ENCODE measurements around the gene GBF1. TPM values are rescaled to one million over a fixed set of nuclear protein-coding genes. Genes with fewer than 3 reads are reported as not detected.

Gene GBF1
- total and polyA plus RNA-seq, 10 of the 15 experiments (the other 5 are each of a cell fraction or from before 2014, with no cell fraction given) = 0.82 to 42.0 (median 21.8) TPM

DNA sequence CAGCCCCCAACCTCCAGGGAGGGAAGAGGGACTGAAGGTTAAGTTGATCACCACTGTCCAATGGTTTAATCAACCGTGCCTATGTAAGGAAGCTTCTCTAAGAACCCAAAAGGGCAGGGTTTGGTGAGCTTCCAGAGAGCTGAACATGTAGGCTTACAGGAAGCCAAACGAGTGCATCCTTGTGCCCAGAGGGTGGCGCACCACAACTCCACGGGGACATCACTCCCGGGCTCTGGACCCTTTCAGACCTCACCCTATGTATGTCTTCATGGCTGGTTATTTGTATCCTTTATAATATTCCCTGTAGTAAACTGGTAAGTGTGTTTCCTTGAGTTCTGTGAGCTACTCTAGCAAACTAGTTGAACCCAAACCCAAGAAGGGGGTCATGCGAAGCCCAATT, 138.7 kb downstream of the GBF1 start:
- 72% methylated on average over 6 of the region's 6 CpGs for WGBS (ENCODE audit: insufficient coverage, insufficient replicate concordance, low lambda C conversion rate, missing lambda C conversion rate)
- ATAC-seq = peak; percentile 59
- DNase-seq (ENCODE audit: low read depth, low spot score) = no peak
- ChIA-PET CTCF (interaction anchor here (0.6 to 4.3 kb wide), 16 partner anchors 13 to 215 kb away, joined by 3 to 52 read pairs (median 6); partner anchors contain the start of gene NFKB2), RAD21 (ENCODE audit: unreplicated experiment) (interaction anchor here (0.6 to 2.4 kb wide), 9 partner anchors 12 to 215 kb away, joined by 3 to 14 read pairs (median 5); no protein-coding TSS in a partner anchor), POLR2A (interaction anchor here (0.6 to 1.8 kb wide), 5 partner anchors 10 to 226 kb away, joined by 3 to 12 read pairs (median 3); partner anchors contain the start of gene ACTR1A), SMC1A (ENCODE audit: uncharacterized antibody, unreplicated experiment) (interaction anchor here (0.8 to 2.0 kb wide), 5 partner anchors 34 to 218 kb away, joined by 3 to 8 read pairs (median 3); no protein-coding TSS in a partner anchor)
- Histone ChIP-seq H4K20me1 (ENCODE audit: control insufficient read depth, insufficient read depth) (no peaks in the 10 kb centered on the region), H3K36me3 (ENCODE audit: control insufficient read depth in 2 of 2, insufficient read depth in 2 of 2, low read length in 1 of 2) (peaks cover 7 to 18% of the 10 kb centered on the region in 2 experiments), H3K79me2 (ENCODE audit: control insufficient read depth, insufficient read depth, low read length) (no peaks in the 10 kb centered on the region), H3K27me3 (replicated peaks in 1 of 2; ENCODE audit: control insufficient read depth in 2 of 2, insufficient read depth in 2 of 2, low read length in 1 of 2) (no peaks in the 10 kb centered on the region), H3K9me3 (replicated peaks; ENCODE audit: control insufficient read depth, insufficient read depth, low read length) (no peaks in the 10 kb centered on the region), H3K4me2 (ENCODE audit: control insufficient read depth, insufficient read depth) (no peak overlapping the region), H3K4me1 (ENCODE audit: control insufficient read depth, insufficient read depth, low read length) (peaks cover 13% of the 10 kb centered on the region), H3K27ac (ENCODE audit: control insufficient read depth, insufficient read depth) (no peak overlapping the region), H3K9ac (ENCODE audit: control insufficient read depth, insufficient read depth, low read length) (no peak overlapping the region), H3K4me3 (no peak overlapping the region), H2AFZ (ENCODE audit: control insufficient read depth, low read depth, low read length) (no peak overlapping the region)
- no TSS peak for BruUV-seq (replicated peaks)
- no peak for FAIRE-seq
- in situ Hi-C loops (cut with MboI) (no loop called here), intact Hi-C loops (cut with micrococcal nuclease; ENCODE audit: unreplicated experiment) (no loop called here)
- TF ChIP-seq SMAD5 (IDR thresholded peaks at IDR 0.05; ENCODE audit: low read depth) (no peak), SMC3 (IDR thresholded peaks at IDR 0.05; ENCODE audit: borderline replicate concordance, low read length) (0 out of 2 replicates have a peak, but pooled peaks have one; percentile 14), CUX1 (IDR thresholded peaks at IDR 0.05; ENCODE audit: insufficient replicate concordance, low read depth, low read length) (no peak)
- TF ChIP-seq, protein P1, sequence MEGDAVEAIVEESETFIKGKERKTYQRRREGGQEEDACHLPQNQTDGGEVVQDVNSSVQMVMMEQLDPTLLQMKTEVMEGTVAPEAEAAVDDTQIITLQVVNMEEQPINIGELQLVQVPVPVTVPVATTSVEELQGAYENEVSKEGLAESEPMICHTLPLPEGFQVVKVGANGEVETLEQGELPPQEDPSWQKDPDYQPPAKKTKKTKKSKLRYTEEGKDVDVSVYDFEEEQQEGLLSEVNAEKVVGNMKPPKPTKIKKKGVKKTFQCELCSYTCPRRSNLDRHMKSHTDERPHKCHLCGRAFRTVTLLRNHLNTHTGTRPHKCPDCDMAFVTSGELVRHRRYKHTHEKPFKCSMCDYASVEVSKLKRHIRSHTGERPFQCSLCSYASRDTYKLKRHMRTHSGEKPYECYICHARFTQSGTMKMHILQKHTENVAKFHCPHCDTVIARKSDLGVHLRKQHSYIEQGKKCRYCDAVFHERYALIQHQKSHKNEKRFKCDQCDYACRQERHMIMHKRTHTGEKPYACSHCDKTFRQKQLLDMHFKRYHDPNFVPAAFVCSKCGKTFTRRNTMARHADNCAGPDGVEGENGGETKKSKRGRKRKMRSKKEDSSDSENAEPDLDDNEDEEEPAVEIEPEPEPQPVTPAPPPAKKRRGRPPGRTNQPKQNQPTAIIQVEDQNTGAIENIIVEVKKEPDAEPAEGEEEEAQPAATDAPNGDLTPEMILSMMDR (IDR thresholded peaks at IDR 0.05 in 2 of 3, conservative IDR thresholded peaks at IDR 0.05 in 1 of 3; ENCODE audit: control insufficient read depth in 2 of 3, extremely low read depth in 1 of 3, insufficient read depth in 1 of 3, low read depth in 3 of 3, low read length in 3 of 3) = peak in 1 of 3 experiments; percentile 26; a peak in 3 of 6 replicates
- TF ChIP-seq, protein P2, sequence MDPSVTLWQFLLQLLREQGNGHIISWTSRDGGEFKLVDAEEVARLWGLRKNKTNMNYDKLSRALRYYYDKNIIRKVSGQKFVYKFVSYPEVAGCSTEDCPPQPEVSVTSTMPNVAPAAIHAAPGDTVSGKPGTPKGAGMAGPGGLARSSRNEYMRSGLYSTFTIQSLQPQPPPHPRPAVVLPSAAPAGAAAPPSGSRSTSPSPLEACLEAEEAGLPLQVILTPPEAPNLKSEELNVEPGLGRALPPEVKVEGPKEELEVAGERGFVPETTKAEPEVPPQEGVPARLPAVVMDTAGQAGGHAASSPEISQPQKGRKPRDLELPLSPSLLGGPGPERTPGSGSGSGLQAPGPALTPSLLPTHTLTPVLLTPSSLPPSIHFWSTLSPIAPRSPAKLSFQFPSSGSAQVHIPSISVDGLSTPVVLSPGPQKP (IDR thresholded peaks at IDR 0.05; ENCODE audit: low read depth, low read length) = no peak
- TF ChIP-seq, protein P3, sequence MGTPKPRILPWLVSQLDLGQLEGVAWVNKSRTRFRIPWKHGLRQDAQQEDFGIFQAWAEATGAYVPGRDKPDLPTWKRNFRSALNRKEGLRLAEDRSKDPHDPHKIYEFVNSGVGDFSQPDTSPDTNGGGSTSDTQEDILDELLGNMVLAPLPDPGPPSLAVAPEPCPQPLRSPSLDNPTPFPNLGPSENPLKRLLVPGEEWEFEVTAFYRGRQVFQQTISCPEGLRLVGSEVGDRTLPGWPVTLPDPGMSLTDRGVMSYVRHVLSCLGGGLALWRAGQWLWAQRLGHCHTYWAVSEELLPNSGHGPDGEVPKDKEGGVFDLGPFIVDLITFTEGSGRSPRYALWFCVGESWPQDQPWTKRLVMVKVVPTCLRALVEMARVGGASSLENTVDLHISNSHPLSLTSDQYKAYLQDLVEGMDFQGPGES (IDR thresholded peaks at IDR 0.05) = no peak

Measured in GM12878 (cell line).